Endothelial cell of umbilical vein (primary cell): ENCODE results near the gene TMEM217. TPM values are rescaled to one million over a fixed set of nuclear protein-coding genes. Genes with fewer than 3 reads are reported as not detected.
A peak's percentile ranks its signal among the peaks of the same experiment; 100 is the strongest.

Experiments
- BruUV-seq: library from RNA; stranded (reverse); fragments of 400-500 nt; replicated peaks from 2 replicates; lab custom pipeline; 2021; lab: Mats Ljungman, UMichigan
- CTCF ChIA-PET: fragments of 300-600, 350-600 bp; sonication (Branson Sonifier 250); formaldehyde crosslinking; loops from one replicate; lab custom pipeline; 2021; ENCODE audit warnings: antibody characterized with exemption, inconsistent platforms; lab: Charles Lee
- POLR2A ChIA-PET: fragments of 300-600, 350-600 bp; sonication (Branson Sonifier 250); formaldehyde crosslinking; loops from one replicate; lab custom pipeline; 2021; ENCODE audit warnings: antibody characterized with exemption, inconsistent platforms; lab: Charles Lee
- DNase-seq: peaks from one replicate; pipeline ENCODE4 v3.0.0-alpha.2; 2011; ENCODE audit warnings: low read depth, low spot score
- FAIRE-seq: peaks from 2 replicates; lab custom pipeline; 2011; peaks lifted over from hg19 to GRCh38; lab: Jason Lieb, UNC
- H2AFZ ChIP-seq: 2 replicates; pipeline ENCODE4 v1.6.0; 2012; ENCODE audit warnings: low read depth, low read length, control low read depth, inconsistent platforms
- H3K27ac ChIP-seq: 2 replicates; pipeline ENCODE4 v1.5.1; 2011; ENCODE audit warnings: low read depth, mild to moderate bottlenecking, control low read depth, low read length, moderate library complexity; ENCODE audit not compliant: insufficient read depth
- H3K27me3 ChIP-seq, 2 experiments: 2 replicates each; pipeline versions ENCODE4 v1.6.0 to v1.6.1; 2011; ENCODE audit warnings: low read length in 2 of 2, mixed read lengths in 1 of 2; ENCODE audit not compliant: control insufficient read depth in 2 of 2, insufficient read depth in 2 of 2
- H3K36me3 ChIP-seq, 2 experiments: 2 replicates in 1 of 2; 3 replicates in 1 of 2; pipeline ENCODE4 v1.5.1; 2011; ENCODE audit warnings: low read length in 2 of 2, mild to moderate bottlenecking in 1 of 2, moderate library complexity in 1 of 2; ENCODE audit not compliant: control insufficient read depth in 2 of 2, insufficient read depth in 2 of 2; ENCODE audit errors: extremely low read depth in 1 of 2
- H3K4me1 ChIP-seq: 3 replicates; pipeline ENCODE4 v1.5.1; 2011; ENCODE audit warnings: mild to moderate bottlenecking, low read length; ENCODE audit not compliant: control insufficient read depth, insufficient read depth; ENCODE audit errors: extremely low read depth
- H3K4me2 ChIP-seq: 2 replicates; pipeline ENCODE4 v1.6.1; 2011; ENCODE audit warnings: low read length, control low read depth, mixed read lengths; ENCODE audit not compliant: insufficient read depth
- H3K4me3 ChIP-seq, 3 experiments: fragments of 200-600 bp in 1 of 3; sonication (generic), shearing (Covaris generic) in 1 of 3; replicated peaks in 1 of 3; 2 replicates each; pipeline ENCODE4 v1.5.1; 2011 to 2016; ENCODE audit warnings: control low read depth in 3 of 3, low read length in 3 of 3, mild to moderate bottlenecking in 2 of 3, inconsistent platforms in 1 of 3, low read depth in 1 of 3, moderate library complexity in 1 of 3; ENCODE audit not compliant: insufficient read depth in 1 of 3
- H3K79me2 ChIP-seq: 2 replicates; pipeline ENCODE4 v1.6.0; 2012; ENCODE audit warnings: low read length, inconsistent platforms; ENCODE audit not compliant: control insufficient read depth, insufficient read depth
- H3K9ac ChIP-seq: replicated peaks from 2 replicates; pipeline ENCODE3; 2011; ENCODE audit warnings: low read length, control low read depth; ENCODE audit not compliant: insufficient read depth; ENCODE audit errors: extremely low read depth
- H3K9me1 ChIP-seq: replicated peaks from 3 replicates; pipeline ENCODE4 v1.6.0; 2011; ENCODE audit warnings: mild to moderate bottlenecking, low read length; ENCODE audit not compliant: control insufficient read depth, insufficient read depth; ENCODE audit errors: extremely low read depth
- H3K9me3 ChIP-seq: replicated peaks from 2 replicates; pipeline ENCODE4 v1.5.1; 2012; ENCODE audit warnings: low read length, inconsistent platforms; ENCODE audit not compliant: control insufficient read depth, insufficient read depth
- H4K20me1 ChIP-seq: replicated peaks from 2 replicates; pipeline ENCODE3; 2011; ENCODE audit warnings: mild to moderate bottlenecking, low read length; ENCODE audit not compliant: control insufficient read depth, insufficient read depth; ENCODE audit errors: extremely low read depth
- CTCF ChIP-seq, 2 donors: IDR thresholded peaks; 1 replicate in 1 of 2; 2 replicates in 1 of 2; pipeline ENCODE4 v1.5.1; 2011; ENCODE audit warnings: low read length in 2 of 2, mild to moderate bottlenecking in 2 of 2, moderate library complexity in 2 of 2, control low read depth in 1 of 2, inconsistent platforms in 1 of 2, low read depth in 1 of 2; ENCODE audit not compliant: insufficient read depth in 1 of 2; ENCODE audit errors: extremely low read depth in 1 of 2
- GATA2 ChIP-seq: IDR thresholded peaks from 2 replicates; pipeline ENCODE4 v1.7.0; 2011; ENCODE audit warnings: low read depth, mild to moderate bottlenecking, moderate library complexity, mixed read lengths, low read length; ENCODE audit not compliant: insufficient read length, insufficient read depth
- dilution Hi-C: fragments of 300-500 bp; cut with MboI; formaldehyde crosslinking; loops from one replicate; pipeline ENCODE4 v1.15.0; 2019; ENCODE audit warnings: low sequenced_read_pairs; ENCODE audit not compliant: extremely low pct_ligation_motif_present
- intact Hi-C: fragments of 100-400 bp; cut with micrococcal nuclease; formaldehyde crosslinking; loops from one replicate; pipeline ENCODE4 v1.10.0; 2022
- polyA plus RNA-seq, 4 experiments: library from polyadenylated mRNA; depleted of rRNA in 3 of 4; stranded (reverse) in 3 of 4; unstranded in 1 of 4; fragments of >200 nt; gene quantifications; 2 replicates each; pipeline versions ENCODE4 v1.2.1 to v1.2.3, GENCODE V29; 2011 to 2012; ENCODE audit warnings: missing spikeins in 1 of 4
- total RNA-seq: library from RNA; stranded (reverse); gene quantifications from 2 replicates; pipeline ENCODE4 v1.2.3, GENCODE V29; 2021

The TMEM217 gene
- total and polyA plus RNA-seq, 2 donors (not counting 3 experiments of a cell fraction or from before 2014, with no cell fraction given) = 6.8 to 15.8 TPM

- TF ChIP-seq GATA2 (no peak), CTCF (IDR thresholded peaks at IDR 0.05; ENCODE audit: extremely low read depth in 1 of 2, insufficient read depth in 1 of 2, low read depth in 1 of 2, low read length in 2 of 2) (peak; percentile 16 to 46)
- no peaks in the 10 kb centered on the region for H3K9me3 ChIP-seq
- ChIA-PET CTCF (interaction anchor here (0.6 to 6.8 kb wide), 26 partner anchors 9 to 410 kb away, joined by 3 to 399 read pairs (median 6); no protein-coding TSS in a partner anchor), POLR2A (interaction anchor here (0.7 to 1.2 kb wide), 3 partner anchors 39 to 87 kb away, joined by 3 to 5 read pairs (median 3); partner anchors contain the start of genes TBC1D22B and TMEM217)
- H3K27ac ChIP-seq = peak overlapping the region; percentile 62
- BruUV-seq = TSS peak; percentile 22
- peaks cover 5 to 13% of the 10 kb centered on the region in 2 experiments for H3K36me3 ChIP-seq
- H3K9me1 ChIP-seq = no peaks in the 10 kb centered on the region
- H3K27me3 ChIP-seq = no peaks in the 10 kb centered on the region
- no peak for FAIRE-seq
- no peaks in the 10 kb centered on the region for H4K20me1 ChIP-seq
- H3K4me3 ChIP-seq = peak overlapping the region; percentile 61 to 95 (median 74)
- peaks cover 2% of the 10 kb centered on the region for H3K79me2 ChIP-seq
- peak overlapping the region; percentile 86 for H3K9ac ChIP-seq
- H3K4me2 ChIP-seq = peak overlapping the region; percentile 92
- peaks cover 22% of the 10 kb centered on the region for H3K4me1 ChIP-seq
- dilution Hi-C loops (no loop called here), intact Hi-C loops (loop anchor here (1.0 kb wide), 1 partner anchor 68 kb away; no protein-coding TSS in a partner anchor)
- peak; percentile 45 for DNase-seq
- peak overlapping the region; percentile 90 for H2AFZ ChIP-seq
Measured at GRCh38 chr6:37170273-37171200, 87.4 kb downstream of the TMEM217 start.
